Body of pancreas (tissue), 4 donors: ENCODE measurements around the gene KRT32.

Source experiments
- CTCF ChIP-seq, 7 experiments: fragments of 450-650 bp in 4 of 7; fragments of 200-600 bp in 3 of 7; sonication (generic) in 3 of 7; IDR thresholded peaks; one replicate each; pipeline ENCODE4 v1.5.1; 2016 to 2019; ENCODE audit warnings: antibody characterized with exemption in 7 of 7
- POLR2A ChIP-seq, 3 donors: fragments of 450-650 bp; IDR thresholded peaks; one replicate each; pipeline ENCODE4 v1.6.1; 2016; ENCODE audit warnings: antibody characterized with exemption in 3 of 3, mild to moderate bottlenecking in 2 of 3

GRCh38 chr17:41499714-41500113, 32.5 kb upstream of the KRT32 start:
- TF ChIP-seq CTCF (IDR thresholded peaks at IDR 0.05), result no peak
- TF ChIP-seq POLR2A (IDR thresholded peaks at IDR 0.05), result no peak
